GM19099 (cell line): ENCODE measurements around the gene PLSCR2.

ENCODE experiments used
- POLR2A ChIP-seq: IDR thresholded peaks from 3 replicates; pipeline ENCODE4 v1.6.1; 2011; ENCODE audit warnings: low read depth; ENCODE audit not compliant: insufficient read length; ENCODE audit errors: extremely low read depth

Gene PLSCR2

DNA sequence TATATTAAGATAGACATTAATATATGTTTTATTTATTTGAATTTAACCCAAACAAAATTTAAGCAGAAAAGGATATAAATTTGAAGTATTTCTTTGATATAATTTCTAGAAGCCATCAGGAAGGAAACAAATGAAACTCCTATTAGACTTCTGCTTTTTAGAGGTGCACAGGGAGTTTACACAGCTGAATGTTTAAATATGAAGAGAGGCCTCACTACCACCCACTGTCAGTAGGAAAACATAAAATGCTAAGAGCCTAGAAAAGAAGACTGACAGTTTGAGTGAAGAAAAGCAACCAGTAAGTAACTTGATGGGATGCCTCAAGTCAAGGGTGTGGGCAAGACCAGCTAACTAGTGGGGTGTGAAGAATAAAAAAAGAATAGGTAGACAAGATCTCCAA is 19.7 kb downstream of the PLSCR2 start:
- TF ChIP-seq POLR2A: no peak

DNA sequence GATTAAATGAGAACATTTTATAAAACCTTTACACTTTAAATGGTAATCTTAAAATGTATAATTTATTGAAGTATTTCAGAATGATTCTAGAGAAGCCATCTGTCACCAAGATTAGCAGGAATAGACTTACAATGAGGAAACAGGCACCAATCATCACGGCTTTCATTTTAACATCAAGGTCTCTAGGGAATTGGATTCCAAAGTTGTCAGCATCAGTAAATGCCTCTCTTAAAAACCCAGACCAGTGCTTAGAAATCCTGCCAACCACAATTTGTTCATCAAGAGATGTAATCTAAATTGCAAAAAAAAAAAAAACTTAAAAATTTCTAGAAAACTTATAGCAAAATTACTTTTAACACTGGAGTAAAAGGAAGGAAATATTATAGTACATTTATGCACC is 20.3 kb downstream of the PLSCR2 start:
- TF ChIP-seq POLR2A: no peak

DNA sequence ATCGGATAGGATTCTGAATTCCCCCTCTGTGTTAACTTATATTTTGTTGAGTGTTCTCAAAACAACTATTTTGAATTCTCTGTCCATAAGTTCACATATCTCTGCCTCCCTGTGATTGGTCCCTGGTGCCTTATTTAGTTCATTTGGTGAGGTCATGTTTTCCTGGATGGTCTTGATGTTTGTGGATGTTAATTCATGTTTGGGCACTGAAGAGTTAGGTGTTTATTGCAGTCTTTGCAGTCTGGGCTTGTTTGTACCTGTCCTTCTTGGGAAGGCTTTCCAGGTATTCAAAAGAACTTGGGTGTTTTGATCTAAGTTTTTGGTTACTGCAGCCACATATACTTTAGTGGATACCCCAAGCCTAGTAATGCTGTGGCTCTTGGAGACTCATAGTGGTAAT is 23.3 kb downstream of the PLSCR2 start:
- TF ChIP-seq POLR2A: no peak

DNA sequence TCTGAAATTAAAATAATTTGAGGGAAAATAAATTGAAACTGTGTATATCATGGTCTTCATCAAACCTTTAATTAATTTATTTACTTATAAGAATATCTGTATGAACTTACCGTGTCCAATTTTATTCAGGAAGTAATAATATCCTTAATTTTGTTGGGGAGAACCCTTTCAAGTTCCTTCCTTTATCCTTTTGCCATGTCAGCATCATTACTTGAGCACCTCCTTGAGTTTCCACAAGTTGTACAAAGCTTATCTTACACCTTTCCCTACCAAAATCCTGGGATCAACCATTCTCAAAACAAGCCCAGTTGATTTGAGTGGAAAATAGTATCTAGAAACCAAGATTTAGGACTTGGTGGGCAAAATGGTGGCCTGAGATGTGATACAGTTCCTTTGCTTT is 37.3 kb downstream of the PLSCR2 start:
- TF ChIP-seq POLR2A: no peak

DNA sequence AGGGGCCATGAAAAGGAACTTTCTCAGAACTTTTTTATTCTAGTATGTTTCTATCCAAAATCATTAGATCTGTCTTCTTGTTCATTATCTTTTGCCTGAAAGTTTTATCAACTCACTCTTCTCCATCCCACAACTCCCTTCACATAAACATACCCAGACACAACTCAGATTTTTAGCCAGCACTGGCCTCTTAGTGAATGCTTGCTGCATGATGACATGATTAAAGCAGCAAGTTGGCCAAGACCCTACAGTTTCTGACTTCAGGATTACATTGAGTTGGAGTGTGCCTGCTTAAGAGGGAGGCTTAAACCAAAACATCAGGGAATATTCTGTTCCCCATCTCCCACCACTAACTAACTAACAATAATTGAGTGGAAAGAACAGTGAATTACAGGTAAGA is 38.1 kb downstream of the PLSCR2 start:
- TF ChIP-seq POLR2A: no peak

DNA sequence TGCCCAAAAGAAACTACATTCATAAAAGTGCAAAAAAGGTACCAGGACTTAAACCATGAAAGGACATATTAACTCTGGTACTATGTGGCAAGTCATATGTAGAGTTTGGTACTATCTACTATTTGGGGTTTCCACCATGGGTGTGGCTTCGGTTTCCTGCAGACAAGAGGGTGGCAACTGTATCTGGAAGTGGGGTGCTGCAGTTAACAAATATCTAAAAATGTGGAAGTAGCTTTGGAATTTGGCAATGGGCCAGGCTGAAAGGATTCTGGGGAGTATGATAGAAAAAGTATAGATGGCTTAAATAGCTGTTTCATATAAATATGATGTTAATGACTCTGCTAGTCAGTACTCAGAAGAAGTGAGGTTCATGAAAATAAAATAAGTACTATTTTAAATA is 44.0 kb downstream of the PLSCR2 start:
- no peak for TF ChIP-seq POLR2A

DNA sequence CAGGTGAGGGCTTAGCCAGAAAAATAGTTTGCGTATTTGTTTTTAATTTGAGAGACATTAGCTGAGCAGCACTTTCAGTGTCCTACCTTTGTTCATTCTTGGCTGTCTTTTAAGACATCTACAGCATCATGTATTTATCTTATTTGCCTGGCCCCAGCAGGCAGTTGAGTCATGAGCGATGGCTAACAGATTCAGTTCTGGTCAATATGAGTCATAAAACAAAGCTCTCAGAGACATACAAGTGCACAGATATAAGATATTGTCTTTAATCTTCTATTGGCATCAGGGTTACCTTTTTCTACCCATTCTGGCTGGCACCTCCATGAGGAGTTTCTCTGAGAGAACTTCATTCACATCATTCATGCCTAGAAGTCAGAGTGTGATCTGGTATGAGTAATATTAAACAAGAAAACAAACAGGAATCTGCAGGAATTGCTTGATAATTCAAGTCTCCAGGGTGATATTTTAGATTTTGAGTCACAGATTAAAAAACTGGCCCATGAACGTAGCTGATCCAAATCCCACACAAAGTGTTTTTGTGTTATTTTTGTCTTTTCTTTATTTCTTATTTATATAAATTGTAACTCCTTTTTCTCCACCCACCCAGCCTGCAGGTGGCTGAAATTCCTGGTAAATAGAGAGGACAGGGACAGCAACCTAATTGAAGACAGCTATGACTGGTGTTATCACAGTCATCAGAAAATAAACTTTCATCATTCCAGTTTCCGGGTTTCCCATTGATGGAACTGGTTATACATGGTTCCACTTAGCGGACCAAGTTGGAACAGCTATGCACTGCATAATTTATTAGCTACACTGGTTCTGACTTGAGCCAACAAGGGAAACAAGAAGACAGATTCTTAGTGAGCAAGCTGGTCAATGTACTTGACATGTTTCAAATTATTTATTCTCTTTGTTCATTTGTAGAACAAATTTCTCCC is 47.3 kb downstream of the PLSCR2 start:
- TF ChIP-seq POLR2A: no peak

DNA sequence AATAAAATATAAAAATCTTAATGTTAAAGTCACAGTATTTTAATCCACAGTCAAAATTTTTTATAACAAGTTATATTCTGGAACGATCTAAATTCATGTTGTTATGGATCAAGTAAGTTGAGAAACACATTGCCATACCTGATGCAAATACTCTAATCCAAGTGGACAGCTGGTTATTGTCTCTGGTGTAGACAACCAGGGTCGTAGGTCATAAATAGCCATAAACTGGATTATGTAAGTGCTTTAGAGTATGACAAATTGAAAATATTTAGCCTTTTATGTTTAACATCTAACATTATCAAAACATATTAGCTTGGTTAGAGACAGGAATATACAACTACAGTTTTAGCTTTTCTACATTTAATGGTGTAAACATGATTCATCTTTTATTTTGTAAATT is 53.0 kb downstream of the PLSCR2 start:
- no peak for TF ChIP-seq POLR2A

DNA sequence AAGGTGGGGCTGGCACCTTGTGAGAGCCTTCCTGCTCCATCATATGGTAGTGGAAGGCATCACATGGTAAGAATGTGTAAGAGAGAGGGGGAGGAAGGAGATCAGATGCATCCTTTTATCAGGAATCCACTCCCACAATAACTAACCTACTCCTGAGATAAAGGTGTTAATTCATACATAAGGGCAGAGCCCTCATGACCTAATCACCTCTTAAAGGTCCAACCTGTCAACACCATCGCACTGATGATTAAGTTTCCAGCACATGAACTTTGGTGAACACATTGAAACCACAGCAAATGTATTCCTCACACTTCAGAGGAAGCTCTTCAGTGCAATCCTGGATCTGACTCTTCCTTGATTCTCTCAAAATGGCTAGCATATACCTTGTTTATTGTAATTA is 55.4 kb downstream of the PLSCR2 start:
- no peak for TF ChIP-seq POLR2A

DNA sequence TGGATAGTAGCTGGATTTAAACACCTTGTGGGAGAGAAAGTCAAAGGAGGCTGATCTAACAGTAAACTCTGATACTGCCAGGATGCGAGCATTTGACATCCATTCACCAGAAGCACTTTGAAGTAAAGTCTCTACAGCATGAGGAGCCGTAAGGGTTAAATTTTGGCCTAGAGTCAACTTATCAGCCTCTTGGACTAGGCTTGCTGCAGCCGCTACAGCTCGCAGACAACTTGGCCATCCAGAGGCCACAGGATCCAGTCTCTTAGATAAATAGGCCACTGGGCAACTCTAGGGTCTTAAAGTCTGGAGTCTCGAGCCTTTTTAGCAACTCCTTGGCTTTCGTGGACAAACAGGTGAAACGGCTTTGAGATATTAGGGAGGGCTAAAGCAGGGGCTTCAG is 61.4 kb downstream of the PLSCR2 start:
- no peak for TF ChIP-seq POLR2A

DNA sequence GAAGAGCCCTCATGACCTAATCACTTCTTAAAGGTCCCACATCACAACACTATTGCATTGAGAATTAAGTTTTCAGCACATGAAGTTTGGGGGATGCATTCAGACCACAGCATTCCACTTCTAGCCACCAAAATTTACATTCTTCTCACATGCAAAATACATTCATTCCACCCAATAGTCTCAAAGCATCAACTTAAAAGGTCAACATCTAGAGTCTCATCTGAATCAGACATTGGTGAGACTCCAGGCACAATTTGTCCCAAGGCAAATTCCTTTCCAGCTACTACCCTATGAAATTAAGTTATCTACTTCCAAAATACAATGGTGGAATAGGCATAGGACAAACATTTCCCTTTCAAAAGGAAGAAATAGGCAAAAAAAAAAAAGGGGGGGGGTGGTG is 64.9 kb downstream of the PLSCR2 start:
- TF ChIP-seq POLR2A: no peak

DNA sequence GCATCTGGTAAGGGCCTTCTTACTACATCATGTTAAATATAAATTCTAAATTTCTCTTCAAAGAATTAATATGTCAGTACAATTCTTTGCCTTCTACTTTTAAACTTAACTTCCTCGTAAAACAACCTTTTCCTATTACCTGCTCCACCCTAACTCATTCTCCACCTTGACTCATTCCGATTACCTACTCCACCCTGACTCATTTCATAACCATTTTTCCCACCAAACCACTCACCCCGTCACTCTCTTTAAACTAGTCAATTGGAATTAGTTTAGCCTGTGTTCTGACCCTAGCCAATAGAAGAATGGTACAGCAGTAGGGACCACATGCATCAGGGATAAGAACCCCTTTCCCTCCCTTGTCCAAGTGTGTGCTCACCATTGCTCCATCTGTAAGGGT is 65.6 kb downstream of the PLSCR2 start:
- no peak for TF ChIP-seq POLR2A

DNA sequence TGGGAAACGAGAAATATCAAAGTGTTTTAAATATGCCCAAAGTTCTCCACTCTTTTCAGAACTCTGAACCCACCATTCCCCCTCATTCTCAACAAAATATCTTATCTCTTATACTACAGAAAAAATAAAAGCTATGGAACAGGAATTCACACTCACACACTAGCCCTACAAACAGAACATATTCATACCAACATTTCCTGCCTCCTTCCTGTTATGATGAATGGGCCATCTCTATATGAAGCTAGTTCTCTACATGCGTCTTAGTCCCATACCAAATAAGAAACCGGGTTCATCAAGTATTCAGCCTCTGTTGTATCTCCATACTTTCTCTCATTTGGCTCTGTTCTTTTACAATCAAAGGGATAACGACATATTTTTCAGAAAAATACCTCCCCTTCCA is 72.6 kb downstream of the PLSCR2 start:
- no peak for TF ChIP-seq POLR2A

DNA sequence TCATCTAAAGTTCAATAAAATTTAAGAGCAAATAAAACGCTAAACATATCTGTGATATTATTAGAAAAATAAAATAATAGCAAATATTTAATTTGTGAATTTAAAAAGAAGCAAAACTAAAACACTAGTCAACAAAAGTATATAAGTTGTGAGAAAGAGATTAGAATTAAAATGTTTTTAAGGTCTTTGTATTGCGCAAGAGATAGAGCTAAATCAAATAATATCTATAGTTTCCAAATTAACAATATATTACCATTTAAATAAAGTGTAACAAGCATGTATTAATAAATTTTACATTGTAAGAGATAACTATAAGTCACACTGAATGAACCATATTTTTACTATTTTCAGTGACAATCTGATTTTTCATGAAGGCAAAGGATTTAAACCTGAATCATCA is 74.2 kb downstream of the PLSCR2 start:
- TF ChIP-seq POLR2A: no peak

DNA sequence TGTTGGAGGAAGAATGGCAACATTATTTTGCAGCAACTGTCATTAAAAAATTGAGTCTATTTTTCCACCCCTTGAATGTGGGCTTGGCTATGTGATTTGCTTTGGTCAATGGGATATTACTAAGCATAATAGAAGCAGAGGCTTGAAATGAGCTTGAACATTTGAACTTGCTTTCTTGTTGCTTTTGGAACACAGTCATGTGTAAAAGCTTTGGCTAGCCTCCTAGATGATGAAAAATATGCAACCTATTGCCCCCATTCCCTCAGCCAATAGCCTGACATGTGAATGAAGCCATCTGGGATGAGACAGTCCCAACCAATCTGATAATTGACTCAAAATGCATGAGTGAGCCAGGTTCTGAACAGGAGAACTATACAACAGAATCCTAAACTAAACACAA is 78.4 kb downstream of the PLSCR2 start:
- TF ChIP-seq POLR2A: no peak

DNA sequence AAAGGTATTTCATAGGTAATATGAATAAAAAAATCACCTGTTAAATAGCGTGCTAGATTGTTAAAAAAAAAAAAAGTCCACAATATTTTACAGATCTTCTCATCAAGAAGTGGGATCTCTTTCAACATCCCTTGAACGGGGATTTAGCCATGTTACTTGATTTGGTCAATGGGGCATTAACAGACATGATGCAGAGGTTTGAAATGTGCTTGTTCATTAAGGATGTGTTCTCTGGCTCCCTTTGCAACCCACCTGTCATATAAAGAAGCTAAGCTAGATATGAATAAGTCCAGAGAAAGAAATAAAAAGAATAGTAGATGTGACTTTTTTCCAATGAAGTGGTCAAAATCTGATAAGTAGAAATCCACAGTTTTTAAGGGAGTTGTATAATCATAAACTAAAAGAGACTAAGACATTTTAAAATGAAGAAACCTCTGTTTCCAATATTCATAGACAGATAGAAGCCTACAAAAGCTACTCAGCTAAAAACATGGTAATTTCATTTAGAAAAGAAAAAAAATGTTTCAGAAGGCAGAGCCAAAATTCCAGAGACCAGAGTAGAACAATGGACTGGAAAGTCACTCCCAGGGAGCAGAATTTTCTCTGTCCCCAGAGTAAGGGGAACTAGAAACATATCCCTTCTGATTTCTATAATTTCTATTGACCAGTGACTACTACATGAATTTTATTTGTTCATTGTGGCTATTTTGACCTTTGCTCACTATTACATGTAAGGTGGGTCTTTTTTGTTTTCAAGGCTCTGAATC is 79.2 kb downstream of the PLSCR2 start:
- TF ChIP-seq POLR2A: no peak

DNA sequence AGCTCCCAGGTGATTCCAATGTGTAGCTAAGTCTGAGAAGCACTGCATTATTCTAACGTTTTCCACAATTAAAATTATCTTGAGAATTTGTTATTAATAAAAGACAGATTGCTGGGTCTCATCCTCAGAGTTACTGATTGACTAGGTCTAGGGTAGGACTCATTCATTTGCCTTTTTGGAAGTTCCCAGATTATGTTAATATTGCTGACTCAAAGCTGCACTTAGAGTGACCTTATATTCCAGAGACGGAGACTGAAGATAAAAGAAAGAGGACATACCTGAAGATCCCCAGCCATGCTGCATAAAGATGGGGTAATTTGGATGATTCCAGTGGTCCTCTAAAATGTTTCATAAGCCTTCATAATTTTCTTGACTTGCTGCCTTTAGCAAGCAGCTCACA is 81.8 kb downstream of the PLSCR2 start:
- TF ChIP-seq POLR2A: no peak

DNA sequence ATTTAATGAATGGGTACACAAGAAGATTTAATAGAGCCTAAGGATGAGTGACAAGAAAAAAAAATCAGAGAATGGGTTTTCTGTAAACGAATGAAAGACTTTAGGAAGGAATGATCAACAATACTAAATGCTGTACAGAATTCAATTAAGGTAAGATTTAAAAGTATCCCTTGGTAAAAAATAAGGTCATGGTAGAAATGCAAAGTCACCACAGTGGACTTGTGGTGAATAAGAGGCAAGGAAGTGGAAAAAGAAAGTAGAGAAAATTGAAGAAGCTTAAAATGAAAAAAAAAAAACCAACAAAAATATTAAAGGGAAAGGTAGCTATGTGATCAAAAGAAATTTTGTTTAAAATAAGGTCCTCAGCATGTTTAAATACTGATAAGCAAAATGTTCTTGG is 82.4 kb downstream of the PLSCR2 start:
- TF ChIP-seq POLR2A: no peak
